GM19438 (cell line): ENCODE measurements around the gene CCDC198.

Experiments
- ATAC-seq: cut with Tn5 transposase; IDR thresholded peaks from one replicate; pipeline ENCODE4 v1.9.1; 2021; ENCODE audit warnings: low read depth; ENCODE audit not compliant: unreplicated experiment

Gene CCDC198

GRCh38 chr14:57493467-57494181, at the start of gene CCDC198:
CCDC198 (minus strand) TSS chr14:57493857; CDS start chr14:57493715, 142 bp downstream.
- peak; percentile 82 for ATAC-seq

GRCh38 chr14:57533214-57533613, 39.6 kb upstream of the CCDC198 start:
- ATAC-seq, result no peak

- ATAC-seq, result no peak
Measured at GRCh38 chr14:57530571-57530970, 36.9 kb upstream of the CCDC198 start.

- no peak for ATAC-seq
Measured at GRCh38 chr14:57526942-57527341, 33.3 kb upstream of the CCDC198 start.

GRCh38 chr14:57519043-57519442, 25.4 kb upstream of the CCDC198 start:
- ATAC-seq, result no peak

- no peak for ATAC-seq
Measured at GRCh38 chr14:57512220-57512619, 18.6 kb upstream of the CCDC198 start.

- no peak for ATAC-seq
Measured at GRCh38 chr14:57508756-57509155, 15.1 kb upstream of the CCDC198 start.

GRCh38 chr14:57502586-57503254, 9.1 kb upstream of the CCDC198 start:
- no peak for ATAC-seq

- no peak for ATAC-seq
Measured at GRCh38 chr14:57501039-57501557, 7.4 kb upstream of the CCDC198 start.

GRCh38 chr14:57498659-57499058, 5.0 kb upstream of the CCDC198 start:
- ATAC-seq, result no peak

- no peak for ATAC-seq
Measured at GRCh38 chr14:57498035-57498434, 4.4 kb upstream of the CCDC198 start.

- ATAC-seq, result no peak
Measured at GRCh38 chr14:57495416-57495815, 1.8 kb upstream of the CCDC198 start.

- ATAC-seq, result no peak
Measured at GRCh38 chr14:57492859-57493258, 798 bp downstream of the CCDC198 start.

GRCh38 chr14:57491640-57492039, 2.0 kb downstream of the CCDC198 start:
- no peak for ATAC-seq

- no peak for ATAC-seq
Measured at GRCh38 chr14:57487771-57488170, 5.9 kb downstream of the CCDC198 start.

GRCh38 chr14:57486767-57487379, 6.8 kb downstream of the CCDC198 start:
- no peak for ATAC-seq

GRCh38 chr14:57485635-57486034, 8.0 kb downstream of the CCDC198 start:
- ATAC-seq, result peak; percentile 94

- ATAC-seq, result no peak
Measured at GRCh38 chr14:57482120-57482519, 11.5 kb downstream of the CCDC198 start.

- ATAC-seq, result no peak
Measured at GRCh38 chr14:57480051-57480450, 13.6 kb downstream of the CCDC198 start.

- ATAC-seq, result no peak
Measured at GRCh38 chr14:57479197-57479596, 14.5 kb downstream of the CCDC198 start.

GRCh38 chr14:57478050-57478449, 15.6 kb downstream of the CCDC198 start:
- ATAC-seq, result no peak
